Trophoblast cell (in vitro differentiated cells and primary cell): ENCODE measurements around the gene RAB11FIP4.

ENCODE experiments used
- DNase-seq, 2 donors: peaks; one replicate each; pipeline ENCODE4 v3.0.0-alpha.2; 2016
- H2AFZ ChIP-seq: 2 replicates; pipeline ENCODE4 v1.6.1; 2013; ENCODE audit warnings: low read length, moderate library complexity, mild to moderate bottlenecking; ENCODE audit not compliant: insufficient read depth, poor library complexity
- H2AK5ac ChIP-seq: 2 replicates; pipeline ENCODE4 v1.6.1; 2013; ENCODE audit warnings: mild to moderate bottlenecking, low read length
- H2BK120ac ChIP-seq: 2 replicates; pipeline ENCODE4 v1.6.1; 2013; ENCODE audit warnings: low read length, mild to moderate bottlenecking, moderate library complexity; ENCODE audit not compliant: insufficient read depth, poor library complexity
- H2BK12ac ChIP-seq: 2 replicates; pipeline ENCODE4 v1.6.1; 2013; ENCODE audit warnings: mild to moderate bottlenecking, low read length, moderate library complexity
- H2BK5ac ChIP-seq: 2 replicates; pipeline ENCODE4 v1.6.1; 2013; ENCODE audit warnings: low read length, low read depth, moderate library complexity, mild to moderate bottlenecking; ENCODE audit not compliant: poor library complexity
- H3K14ac ChIP-seq: 2 replicates; pipeline ENCODE4 v1.6.1; 2013; ENCODE audit warnings: mild to moderate bottlenecking, low read length
- H3K18ac ChIP-seq: 2 replicates; pipeline ENCODE4 v1.6.1; 2013; ENCODE audit warnings: mild to moderate bottlenecking, low read length
- H3K23ac ChIP-seq: 2 replicates; pipeline ENCODE4 v1.6.1; 2013; ENCODE audit warnings: low read length
- H3K27ac ChIP-seq: 2 replicates; pipeline ENCODE4 v1.5.1; 2013; ENCODE audit warnings: low read depth, mild to moderate bottlenecking, inconsistent platforms, low read length, moderate library complexity
- H3K27me3 ChIP-seq: 2 replicates; pipeline ENCODE4 v1.6.1; 2013; ENCODE audit warnings: inconsistent platforms, mild to moderate bottlenecking, low read length, moderate library complexity; ENCODE audit not compliant: insufficient read depth
- H3K36me3 ChIP-seq, 2 experiments: 1 replicate in 1 of 2; 2 replicates in 1 of 2; pipeline ENCODE4 v1.6.1; 2013; ENCODE audit warnings: low read length in 2 of 2, mild to moderate bottlenecking in 2 of 2, moderate library complexity in 1 of 2; ENCODE audit not compliant: insufficient read depth in 2 of 2, control insufficient read depth in 1 of 2
- H3K4ac ChIP-seq: 2 replicates; pipeline ENCODE4 v1.6.1; 2013; ENCODE audit warnings: low read depth, mild to moderate bottlenecking, low read length, moderate library complexity
- H3K4me1 ChIP-seq, 2 experiments: 1 replicate in 1 of 2; 2 replicates in 1 of 2; pipeline ENCODE4 v1.6.1; 2013; ENCODE audit warnings: low read length in 2 of 2, mild to moderate bottlenecking in 2 of 2, moderate library complexity in 1 of 2; ENCODE audit not compliant: insufficient read depth in 2 of 2, control insufficient read depth in 1 of 2
- H3K4me2 ChIP-seq: 2 replicates; pipeline ENCODE4 v1.6.1; 2013; ENCODE audit warnings: inconsistent platforms, mild to moderate bottlenecking, low read length, moderate library complexity
- H3K4me3 ChIP-seq: 2 replicates; pipeline ENCODE4 v1.5.1; 2013; ENCODE audit warnings: mild to moderate bottlenecking, low read depth, low read length, inconsistent platforms
- H3K79me1 ChIP-seq: one replicate; pipeline ENCODE4 v1.6.1; 2013; ENCODE audit warnings: low read length
- H3K79me2 ChIP-seq: 2 replicates; pipeline ENCODE4 v1.6.1; 2013; ENCODE audit warnings: low read length, mild to moderate bottlenecking; ENCODE audit not compliant: control insufficient read depth, insufficient read depth, poor library complexity
- H3K9ac ChIP-seq: 2 replicates; pipeline ENCODE4 v1.6.1; 2013; ENCODE audit warnings: mild to moderate bottlenecking, low read length
- H3K9me3 ChIP-seq: 2 replicates; pipeline ENCODE4 v1.6.1; 2013; ENCODE audit warnings: low read depth, mild to moderate bottlenecking, control low read depth, inconsistent platforms, low read length; ENCODE audit not compliant: insufficient read depth
- H4K12ac ChIP-seq: 2 replicates; pipeline ENCODE4 v1.6.1; 2013; ENCODE audit warnings: low read depth, mild to moderate bottlenecking, low read length, moderate library complexity
- H4K8ac ChIP-seq: 2 replicates; pipeline ENCODE4 v1.6.1; 2013; ENCODE audit warnings: low read depth, mild to moderate bottlenecking, low read length, moderate library complexity
- H4K91ac ChIP-seq: one replicate; pipeline ENCODE4 v1.6.1; 2013; ENCODE audit warnings: low read depth, mild to moderate bottlenecking, low read length, moderate library complexity
- WGBS: extraction: QIAGEN DNeasy Blood & Tissue Kit; methylation state at CpG from one replicate; pipeline ENCODE4 v1.1.7; 2013; ENCODE audit warnings: missing lambda C conversion rate; ENCODE audit not compliant: insufficient read length, insufficient coverage; ENCODE audit errors: extremely low coverage; 5-methylcytosine and 5-hydroxymethylcytosine counted together

RAB11FIP4 gene

DNA sequence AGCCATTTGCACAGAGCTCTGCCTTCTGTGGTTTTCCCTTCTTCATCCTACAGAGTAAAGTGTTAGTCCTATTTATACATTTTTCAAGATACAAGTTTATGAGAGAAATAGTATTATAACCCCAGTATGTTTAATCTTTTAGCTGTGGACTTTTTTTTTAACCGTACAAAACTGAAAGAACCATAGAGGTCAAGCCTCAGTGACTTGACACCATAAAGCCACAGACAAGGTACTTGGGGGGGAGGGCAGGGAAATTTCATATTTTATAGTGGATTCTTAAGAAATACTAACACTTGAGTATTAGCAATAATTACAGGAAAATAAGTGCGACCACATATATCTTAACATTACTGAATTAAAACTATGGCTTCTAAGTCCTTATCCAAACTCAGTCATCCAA lies 17.0 kb upstream of the RAB11FIP4 start:
- no peak overlapping the region for H4K91ac ChIP-seq
- no peak overlapping the region for H3K27ac ChIP-seq
- no peaks in the 10 kb centered on the region for H3K79me2 ChIP-seq
- H4K8ac ChIP-seq, result no peak overlapping the region
- no peak overlapping the region for H2AFZ ChIP-seq
- H2AK5ac ChIP-seq, result no peak overlapping the region
- no peak overlapping the region for H4K12ac ChIP-seq
- peaks cover 0 to 5% of the 10 kb centered on the region in 2 experiments for H3K36me3 ChIP-seq
- H3K27me3 ChIP-seq, result no peaks in the 10 kb centered on the region
- no peak overlapping the region for H3K14ac ChIP-seq
- no peak overlapping the region for H3K9ac ChIP-seq
- no peaks in the 10 kb centered on the region for H3K79me1 ChIP-seq
- H2BK120ac ChIP-seq, result no peak overlapping the region
- H3K9me3 ChIP-seq, result no peaks in the 10 kb centered on the region
- no peak overlapping the region for H3K4me3 ChIP-seq
- no peak overlapping the region for H2BK12ac ChIP-seq
- no CpG with 5 or more reads among the region's 2 CpGs for WGBS
- H3K4me1 ChIP-seq, result no peaks in the 10 kb centered on the region
- no peak overlapping the region for H3K23ac ChIP-seq
- H3K4ac ChIP-seq, result no peak overlapping the region
- H3K4me2 ChIP-seq, result no peak overlapping the region
- H3K18ac ChIP-seq, result no peak overlapping the region
- no peak for DNase-seq
- H2BK5ac ChIP-seq, result no peak overlapping the region

DNA sequence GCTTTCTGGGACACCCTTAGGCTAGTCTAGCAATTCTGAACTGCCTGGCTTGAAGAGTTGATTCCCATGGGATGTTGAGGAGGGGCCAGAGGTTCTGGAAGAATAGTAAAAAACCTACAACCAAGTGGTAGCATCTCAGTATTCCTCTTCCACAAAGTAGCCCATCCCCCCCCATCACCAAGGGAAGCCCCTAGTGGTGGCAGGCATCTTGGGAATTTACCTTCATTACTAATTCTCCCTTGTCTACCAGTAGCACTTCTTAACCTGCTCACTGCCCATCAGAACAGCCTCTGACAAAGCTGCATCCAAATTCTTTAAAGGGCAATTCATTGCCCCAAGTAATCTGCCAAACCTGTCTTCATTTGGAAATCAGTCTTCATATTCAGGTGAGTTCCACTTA lies 12.8 kb upstream of the RAB11FIP4 start:
- Histone ChIP-seq H3K27me3 (no peaks in the 10 kb centered on the region), H2AK5ac (no peak overlapping the region), H3K79me2 (no peaks in the 10 kb centered on the region), H3K9me3 (no peaks in the 10 kb centered on the region), H3K27ac (no peak overlapping the region), H2BK120ac (no peak overlapping the region), H4K91ac (no peak overlapping the region), H3K4ac (no peak overlapping the region), H4K8ac (no peak overlapping the region), H3K14ac (no peak overlapping the region), H2AFZ (no peak overlapping the region), H3K4me3 (no peak overlapping the region), H3K36me3 (peaks cover 0 to 8% of the 10 kb centered on the region in 2 experiments), H3K79me1 (no peaks in the 10 kb centered on the region), H4K12ac (no peak overlapping the region), H2BK5ac (no peak overlapping the region), H3K4me1 (no peaks in the 10 kb centered on the region), H3K18ac (no peak overlapping the region), H3K4me2 (no peak overlapping the region), H2BK12ac (no peak overlapping the region), H3K9ac (no peak overlapping the region), H3K23ac (no peak overlapping the region)
- no peak for DNase-seq

DNA sequence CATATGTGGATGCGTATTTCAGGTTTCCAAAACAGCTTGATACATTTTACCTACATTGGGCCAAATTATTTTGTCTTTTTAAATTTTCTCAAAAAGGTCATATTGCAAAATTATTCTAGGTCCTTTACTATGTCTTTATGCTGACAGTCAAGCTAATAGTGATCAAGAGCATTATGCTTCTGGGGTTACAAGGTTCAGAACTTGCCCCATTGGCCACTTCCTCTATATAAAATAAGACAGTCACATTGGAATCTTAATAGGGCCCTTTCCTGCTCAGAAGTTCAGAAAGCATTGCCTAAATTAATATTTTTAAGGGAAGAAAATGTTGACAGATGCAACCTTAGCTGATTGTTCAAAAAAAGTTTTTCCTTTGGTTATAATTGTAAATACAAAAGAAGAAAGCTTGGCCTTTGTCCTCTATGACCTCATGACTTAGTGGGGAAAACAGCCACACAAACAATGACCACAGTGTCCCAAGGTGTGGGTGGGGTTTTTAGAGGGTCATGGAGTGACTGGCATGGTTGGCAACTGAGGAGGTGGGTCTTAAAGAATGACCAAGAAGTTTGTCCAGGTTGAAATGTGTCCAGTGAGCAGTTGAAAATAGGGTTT lies 11.8 kb upstream of the RAB11FIP4 start:
- H2AK5ac ChIP-seq, result no peak overlapping the region
- H2BK120ac ChIP-seq, result no peak overlapping the region
- peaks cover 0 to 4% of the 10 kb centered on the region in 2 experiments for H3K36me3 ChIP-seq
- no peak overlapping the region for H4K12ac ChIP-seq
- H2BK5ac ChIP-seq, result no peak overlapping the region
- no peak overlapping the region for H3K18ac ChIP-seq
- no peak for DNase-seq
- H3K4ac ChIP-seq, result no peak overlapping the region
- H3K9me3 ChIP-seq, result no peaks in the 10 kb centered on the region
- no peaks in the 10 kb centered on the region for H3K27me3 ChIP-seq
- H3K4me3 ChIP-seq, result no peak overlapping the region
- no peak overlapping the region for H2AFZ ChIP-seq
- no peak overlapping the region for H3K23ac ChIP-seq
- no peak overlapping the region for H4K91ac ChIP-seq
- H3K4me2 ChIP-seq, result no peak overlapping the region
- H3K79me1 ChIP-seq, result no peaks in the 10 kb centered on the region
- H4K8ac ChIP-seq, result no peak overlapping the region
- H3K14ac ChIP-seq, result no peak overlapping the region
- H3K9ac ChIP-seq, result no peak overlapping the region
- H2BK12ac ChIP-seq, result no peak overlapping the region
- no peak overlapping the region for H3K27ac ChIP-seq
- H3K79me2 ChIP-seq, result no peaks in the 10 kb centered on the region
- no peaks in the 10 kb centered on the region for H3K4me1 ChIP-seq
- no CpG with 5 or more reads among the region's 1 CpG for WGBS

DNA sequence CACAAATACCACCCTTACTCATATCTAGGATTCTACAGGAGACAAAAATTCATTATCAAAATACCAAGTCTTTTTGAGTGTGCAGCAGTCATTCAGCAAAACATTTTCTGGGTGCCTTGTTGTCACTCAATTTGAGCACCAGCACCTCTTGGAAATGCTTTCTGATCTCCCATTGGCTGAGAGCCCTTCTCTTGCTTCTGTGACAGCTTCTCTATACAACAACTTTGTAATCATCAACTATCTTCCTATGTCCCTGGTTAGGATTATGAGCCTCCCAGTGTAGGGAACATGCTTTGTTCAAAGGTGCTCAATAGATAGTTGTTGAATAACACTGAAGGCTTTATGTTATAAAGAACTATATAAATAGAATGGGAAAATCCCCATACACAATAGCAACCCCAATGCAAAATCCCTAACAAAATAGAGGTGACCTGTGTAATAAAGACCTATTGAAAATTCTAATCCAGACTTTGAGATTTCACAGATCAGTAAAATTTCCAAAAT lies 10.3 kb upstream of the RAB11FIP4 start:
- Histone ChIP-seq H2AK5ac (no peak overlapping the region), H3K4ac (no peak overlapping the region), H3K4me2 (no peak overlapping the region), H3K14ac (no peak overlapping the region), H2BK120ac (no peak overlapping the region), H4K12ac (no peak overlapping the region), H3K4me3 (no peak overlapping the region), H3K23ac (no peak overlapping the region), H2BK12ac (no peak overlapping the region), H3K36me3 (peaks cover 0 to 4% of the 10 kb centered on the region in 2 experiments), H3K79me1 (no peaks in the 10 kb centered on the region), H3K18ac (no peak overlapping the region), H3K9me3 (no peaks in the 10 kb centered on the region), H3K79me2 (no peaks in the 10 kb centered on the region), H3K4me1 (no peaks in the 10 kb centered on the region), H3K27me3 (no peaks in the 10 kb centered on the region), H3K9ac (no peak overlapping the region), H4K8ac (no peak overlapping the region), H2AFZ (no peak overlapping the region), H2BK5ac (no peak overlapping the region), H3K27ac (no peak overlapping the region), H4K91ac (no peak overlapping the region)
- DNase-seq, result no peak
